Astrocyte of the cerebellum (primary cell): Measurements from ENCODE around the gene SLIT3.
"Not testable (repeated sequence)": the region's sequence is repeated elsewhere in the genome, so short reads cannot be mapped to it uniquely, and the experiment has no call there.

Experiments used
- DNase-seq: peaks from one replicate; pipeline ENCODE4 v3.0.0-alpha.2; 2011; ENCODE audit warnings: low read depth
- H3K4me3 ChIP-seq: 2 replicates; pipeline ENCODE4 v1.5.1; 2011; ENCODE audit warnings: mild to moderate bottlenecking, low read depth, low read length, moderate library complexity
- CTCF ChIP-seq: IDR thresholded peaks from 2 replicates; pipeline ENCODE4 v1.5.1; 2012; ENCODE audit warnings: low read length, low read depth, moderate library complexity, mild to moderate bottlenecking; ENCODE audit errors: missing control alignments
- in situ Hi-C: cut with HindIII; loops from 2 replicates; pipeline ENCODE4 v1.10.0; 2017; ENCODE audit warnings: low sequenced_read_pairs

SLIT3 gene

GRCh38 chr5:169116961-169117461 is 183.9 kb downstream of the SLIT3 start:
- DNase-seq = no peak
- TF ChIP-seq CTCF = peak; percentile 12
- in situ Hi-C loops = no loop called here
- no peak overlapping the region for H3K4me3 ChIP-seq

GRCh38 chr5:169115461-169116124 is 185.3 kb downstream of the SLIT3 start:
- TF ChIP-seq CTCF = no peak
- in situ Hi-C loops = no loop called here
- H3K4me3 ChIP-seq = no peak overlapping the region
- DNase-seq = no peak

DNA sequence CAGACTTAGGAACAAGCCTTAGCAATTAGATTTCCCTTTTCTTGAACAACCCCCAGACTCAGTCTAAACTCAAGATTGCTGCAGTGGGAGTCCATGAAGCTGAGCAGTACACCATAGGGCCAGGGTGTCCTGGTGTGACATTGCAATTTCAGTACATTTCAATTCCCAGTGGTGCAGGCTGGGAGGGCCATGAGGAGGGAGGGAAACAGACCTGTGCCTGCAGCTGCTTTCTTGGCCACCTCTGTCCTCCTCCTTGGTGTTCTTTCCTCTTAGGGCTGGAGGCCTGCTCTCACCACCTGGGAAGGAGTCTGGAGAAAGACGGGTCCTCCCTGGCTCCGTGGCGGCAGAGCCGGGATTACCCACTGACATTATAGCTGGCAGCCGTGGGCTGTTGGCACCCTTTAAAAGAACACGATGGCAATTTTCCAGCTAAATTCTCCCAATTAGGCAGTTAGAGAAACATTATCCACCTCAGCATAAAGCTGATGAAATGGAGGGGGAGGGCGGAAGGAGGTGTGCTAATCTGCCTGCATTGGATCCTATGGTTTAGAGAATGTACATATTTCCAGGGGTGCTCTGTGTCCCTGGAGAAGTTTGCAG is 186.4 kb downstream of the SLIT3 start:
- no peak for TF ChIP-seq CTCF

GRCh38 chr5:169112016-169112415 is 188.9 kb downstream of the SLIT3 start:
- DNase-seq = no peak
- in situ Hi-C loops = no loop called here
- no peak for TF ChIP-seq CTCF
- no peak overlapping the region for H3K4me3 ChIP-seq

More for the DNA sequence above, 186.4 kb downstream of the SLIT3 start:
- H3K4me3 ChIP-seq = no peak overlapping the region
- in situ Hi-C loops = no loop called here
- DNase-seq = no peak

- in situ Hi-C loops = no loop called here
- no peak overlapping the region for H3K4me3 ChIP-seq
- DNase-seq = peak; percentile 11
- TF ChIP-seq CTCF = no peak
These were observed 193.8 kb downstream of the SLIT3 start for GRCh38 chr5:169106911-169107706.

- DNase-seq, H3K4me3 ChIP-seq, in situ Hi-C loops: not testable (repeated sequence)
These were observed 195.4 kb downstream of the SLIT3 start for GRCh38 chr5:169105582-169105981.
